HEK293 (cell line): ENCODE results near the gene KCNMB1.

Source experiments
- CTCF ChIA-PET: fragments of 350-600 bp; formaldehyde crosslinking; extraction: SDS; loops from one replicate; lab custom pipeline; 2021; ENCODE audit warnings: antibody characterized with exemption; lab: Yijun Ruan, JAX
- POLR2A ChIA-PET: fragments of 300-600 bp; formaldehyde crosslinking; extraction: SDS; loops from one replicate; lab custom pipeline; 2020; ENCODE audit warnings: antibody characterized with exemption, inconsistent platforms; lab: Yijun Ruan, JAX
- H3K27ac ChIP-seq: fragments of 200-500 bp; sonication (Bioruptor generic); 2 replicates; pipeline ENCODE4 v1.5.1; 2014; ENCODE audit warnings: low read depth, low read length, control low read depth, inconsistent platforms; ENCODE audit errors: extremely low read depth
- H3K36me3 ChIP-seq, 2 experiments: fragments of 200-500 bp in 1 of 2; sonication (Bioruptor generic) in 1 of 2; 1 replicate in 1 of 2; 2 replicates in 1 of 2; pipeline ENCODE4 v1.5.1; 2014 to 2017; ENCODE audit warnings: inconsistent platforms in 2 of 2, low read length in 2 of 2; ENCODE audit not compliant: control insufficient read depth in 2 of 2, insufficient read depth in 1 of 2
- H3K4me1 ChIP-seq: fragments of 200-500 bp; sonication (Bioruptor generic); 2 replicates; pipeline ENCODE4 v1.5.1; 2014; ENCODE audit warnings: mild to moderate bottlenecking, low read length, inconsistent platforms; ENCODE audit not compliant: control insufficient read depth, insufficient read depth
- H3K4me3 ChIP-seq: 2 replicates; pipeline ENCODE4 v1.5.1; 2011; ENCODE audit warnings: low read depth, mild to moderate bottlenecking, control low read depth, low read length, moderate library complexity
- H3K9me3 ChIP-seq: fragments of 200-500 bp; sonication (Bioruptor generic); 2 replicates; pipeline ENCODE4 v1.5.1; 2014; ENCODE audit warnings: low read depth, low read length, inconsistent platforms; ENCODE audit not compliant: control insufficient read depth, insufficient read depth
- BCL11A ChIP-seq: fragments of 450-650 bp; formaldehyde crosslinking; IDR thresholded peaks from 2 replicates; pipeline ENCODE4 v1.5.1; 2016; ENCODE audit warnings: low read depth, missing biosample characterization, missing genetic modification characterization
- REST ChIP-seq: fragments of 450-650 bp; formaldehyde crosslinking; IDR thresholded peaks from 2 replicates; pipeline ENCODE4 v1.5.1; 2016; ENCODE audit warnings: missing biosample characterization, missing genetic modification characterization
- ZBTB17 ChIP-seq: fragments of 450-650 bp; formaldehyde crosslinking; IDR thresholded peaks from 2 replicates; pipeline ENCODE4 v1.5.1; 2016; ENCODE audit warnings: missing biosample characterization, missing genetic modification characterization
- ZNF10 ChIP-seq: fragments of 450-650 bp; formaldehyde crosslinking; IDR thresholded peaks from 2 replicates; pipeline ENCODE4 v1.5.1; 2017; ENCODE audit warnings: missing biosample characterization, missing genetic modification characterization
- ZNF121 ChIP-seq: fragments of 450-650 bp; formaldehyde crosslinking; IDR thresholded peaks from 2 replicates; pipeline ENCODE4 v1.5.1; 2016; ENCODE audit warnings: missing biosample characterization, missing genetic modification characterization
- ZNF19 ChIP-seq: fragments of 450-650 bp; formaldehyde crosslinking; IDR thresholded peaks from 2 replicates; pipeline ENCODE4; 2016; ENCODE audit warnings: missing biosample characterization, missing genetic modification characterization, low read depth
- ZNF202 ChIP-seq: fragments of 450-650 bp; formaldehyde crosslinking; IDR thresholded peaks from 2 replicates; pipeline ENCODE4 v1.5.1; 2016; ENCODE audit warnings: missing biosample characterization, missing genetic modification characterization, borderline replicate concordance
- ZNF248 ChIP-seq: fragments of 450-650 bp; formaldehyde crosslinking; IDR thresholded peaks from 2 replicates; pipeline ENCODE4 v1.5.1; 2017; ENCODE audit warnings: missing biosample characterization, missing genetic modification characterization
- ZNF544 ChIP-seq: fragments of 450-650 bp; formaldehyde crosslinking; IDR thresholded peaks from 2 replicates; pipeline ENCODE4 v1.5.0; 2017; ENCODE audit warnings: missing biosample characterization, missing genetic modification characterization
- ZNF654 ChIP-seq: fragments of 450-650 bp; formaldehyde crosslinking; IDR thresholded peaks from 2 replicates; pipeline ENCODE4 v1.5.1; 2016; ENCODE audit warnings: low read depth, missing biosample characterization, missing genetic modification characterization
- ZNF664 ChIP-seq: fragments of 450-650 bp; formaldehyde crosslinking; IDR thresholded peaks from 2 replicates; pipeline ENCODE4 v1.5.1; 2016; ENCODE audit warnings: missing biosample characterization, missing genetic modification characterization
- TF ChIP-seq, protein P1 (sequence below): IDR thresholded peaks from 2 replicates; pipeline ENCODE4 v1.6.1; 2011; ENCODE audit warnings: mild to moderate bottlenecking, low read depth, low read length, borderline replicate concordance
- TF ChIP-seq, protein P2 (sequence below): fragments of 450-650 bp; formaldehyde crosslinking; IDR thresholded peaks from 2 replicates; pipeline ENCODE4 v1.5.1; 2016; ENCODE audit warnings: missing biosample characterization, missing genetic modification characterization

KCNMB1 gene

DNA sequence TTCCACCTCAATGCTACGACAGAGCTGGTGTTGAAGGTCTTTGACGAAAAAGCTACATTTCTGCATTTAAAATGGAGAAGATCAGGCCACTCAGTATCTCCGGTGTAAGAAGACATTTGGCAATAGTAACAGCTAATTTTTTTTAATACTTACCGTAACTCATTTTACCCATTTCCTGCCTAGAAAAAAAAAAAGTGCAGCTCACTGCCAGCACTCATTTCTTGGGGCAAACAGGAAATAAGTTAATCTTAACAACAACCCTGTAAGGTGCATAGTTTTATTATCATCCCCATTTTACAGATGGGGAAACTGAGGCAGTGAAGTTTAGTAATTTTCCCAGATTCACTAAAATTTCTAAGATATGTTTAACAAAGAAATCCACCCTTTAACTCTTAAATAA lies 27.4 kb upstream of the KCNMB1 start:
- no peaks in the 10 kb centered on the region for H3K4me1 ChIP-seq
- H3K9me3 ChIP-seq, result no peaks in the 10 kb centered on the region
- H3K4me3 ChIP-seq, result no peak overlapping the region
- no peaks in the 10 kb centered on the region for H3K36me3 ChIP-seq
- H3K27ac ChIP-seq, result no peak overlapping the region
- TF ChIP-seq ZNF654 (tag by site-specific recombination) (no peak), ZNF248 (tag by site-specific recombination) (no peak), ZNF544 (tag by site-specific recombination) (no peak), ZNF10 (tag by site-specific recombination) (no peak), ZNF19 (no peak), ZNF202 (no peak)
- TF ChIP-seq, protein P1, sequence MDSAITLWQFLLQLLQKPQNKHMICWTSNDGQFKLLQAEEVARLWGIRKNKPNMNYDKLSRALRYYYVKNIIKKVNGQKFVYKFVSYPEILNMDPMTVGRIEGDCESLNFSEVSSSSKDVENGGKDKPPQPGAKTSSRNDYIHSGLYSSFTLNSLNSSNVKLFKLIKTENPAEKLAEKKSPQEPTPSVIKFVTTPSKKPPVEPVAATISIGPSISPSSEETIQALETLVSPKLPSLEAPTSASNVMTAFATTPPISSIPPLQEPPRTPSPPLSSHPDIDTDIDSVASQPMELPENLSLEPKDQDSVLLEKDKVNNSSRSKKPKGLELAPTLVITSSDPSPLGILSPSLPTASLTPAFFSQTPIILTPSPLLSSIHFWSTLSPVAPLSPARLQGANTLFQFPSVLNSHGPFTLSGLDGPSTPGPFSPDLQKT, result no peak
- POLR2A ChIA-PET, result no interaction called here
- CTCF ChIA-PET, result interaction anchor here (0.9 to 2.8 kb wide), 3 partner anchors 142 to 189 kb away, joined by 3 to 7 read pairs (median 5); no protein-coding TSS in a partner anchor

GRCh38 chr5:170414786-170415185 lies 25.6 kb upstream of the KCNMB1 start:
- Histone ChIP-seq H3K36me3 (no peaks in the 10 kb centered on the region), H3K4me3 (no peak overlapping the region), H3K9me3 (no peaks in the 10 kb centered on the region), H3K27ac (no peak overlapping the region), H3K4me1 (no peaks in the 10 kb centered on the region)
- CTCF ChIA-PET, result interaction anchor here (0.7 to 2.8 kb wide), 5 partner anchors 21 to 147 kb away, joined by 3 to 7 read pairs (median 3); no protein-coding TSS in a partner anchor
- POLR2A ChIA-PET, result no interaction called here
- peak; percentile 73; the same call in 1 of the 2 replicates for TF ChIP-seq ZNF664 (tag by site-specific recombination)
- TF ChIP-seq, protein P2, sequence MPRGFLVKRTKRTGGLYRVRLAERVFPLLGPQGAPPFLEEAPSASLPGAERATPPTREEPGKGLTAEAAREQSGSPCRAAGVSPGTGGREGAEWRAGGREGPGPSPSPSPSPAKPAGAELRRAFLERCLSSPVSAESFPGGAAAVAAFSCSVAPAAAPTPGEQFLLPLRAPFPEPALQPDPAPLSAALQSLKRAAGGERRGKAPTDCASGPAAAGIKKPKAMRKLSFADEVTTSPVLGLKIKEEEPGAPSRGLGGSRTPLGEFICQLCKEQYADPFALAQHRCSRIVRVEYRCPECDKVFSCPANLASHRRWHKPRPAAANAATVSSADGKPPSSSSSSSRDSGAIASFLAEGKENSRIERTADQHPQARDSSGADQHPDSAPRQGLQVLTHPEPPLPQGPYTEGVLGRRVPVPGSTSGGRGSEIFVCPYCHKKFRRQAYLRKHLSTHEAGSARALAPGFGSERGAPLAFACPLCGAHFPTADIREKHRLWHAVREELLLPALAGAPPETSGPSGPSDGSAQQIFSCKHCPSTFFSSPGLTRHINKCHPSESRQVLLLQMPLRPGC (tag by site-specific recombination), result no peak

DNA sequence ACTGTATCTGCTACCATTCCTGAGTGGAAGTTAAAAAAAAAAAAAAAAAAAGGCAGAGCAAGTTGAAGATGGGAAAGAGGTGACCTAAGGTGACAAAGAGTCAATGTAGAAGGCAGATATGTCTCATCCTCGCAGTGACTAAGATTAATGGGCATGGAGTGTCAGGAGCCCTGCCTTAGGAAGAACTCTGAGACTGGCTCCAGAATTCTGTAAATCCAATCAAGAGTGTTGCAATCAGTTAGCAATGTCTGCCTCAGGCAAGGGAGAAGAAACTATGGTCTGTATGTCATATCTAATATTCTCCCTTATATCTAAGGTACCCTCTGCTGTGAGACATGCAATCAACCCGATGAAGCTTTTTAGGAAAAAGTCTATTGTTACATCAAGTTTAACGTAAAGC lies 24.7 kb upstream of the KCNMB1 start:
- Histone ChIP-seq H3K9me3 (no peaks in the 10 kb centered on the region), H3K36me3 (no peaks in the 10 kb centered on the region), H3K27ac (no peak overlapping the region), H3K4me1 (no peaks in the 10 kb centered on the region), H3K4me3 (no peak overlapping the region)
- CTCF ChIA-PET, result interaction anchor here (0.5 to 1.2 kb wide), 3 partner anchors 8 to 929 kb away, joined by 3 to 4 read pairs (median 4); no protein-coding TSS in a partner anchor
- POLR2A ChIA-PET, result no interaction called here
- TF ChIP-seq REST (tag by site-specific recombination) (no peak), ZBTB17 (tag by site-specific recombination) (peak; percentile 51; the same call in 1 of the 2 replicates), ZNF19 (no peak), BCL11A (tag by site-specific recombination) (no peak), ZNF121 (tag by site-specific recombination) (no peak)
